Cardiac fibroblast (primary cell): ENCODE measurements around the gene MED20.
"Not testable (repeated sequence)": the region's sequence is repeated elsewhere in the genome, so short reads cannot be mapped to it uniquely, and the experiment has no call there.

Source experiments
- DNase-seq, 2 donors: peaks; one replicate each; pipeline versions ENCODE4 v3.0.0 to v3.0.0-alpha.2; 2010; ENCODE audit warnings: low read depth in 2 of 2
- H3K4me3 ChIP-seq, 2 donors: replicated peaks in 1 of 2; 1 replicate in 1 of 2; 2 replicates in 1 of 2; pipeline ENCODE4 v1.5.1; 2011; ENCODE audit warnings: low read depth in 2 of 2, low read length in 2 of 2, mild to moderate bottlenecking in 2 of 2, moderate library complexity in 1 of 2
- TF ChIP-seq, protein P1 (sequence below): IDR thresholded peaks from one replicate; pipeline ENCODE4 v1.5.1; 2011; ENCODE audit warnings: low read depth, mild to moderate bottlenecking, low read length, inconsistent platforms

The MED20 gene

DNA sequence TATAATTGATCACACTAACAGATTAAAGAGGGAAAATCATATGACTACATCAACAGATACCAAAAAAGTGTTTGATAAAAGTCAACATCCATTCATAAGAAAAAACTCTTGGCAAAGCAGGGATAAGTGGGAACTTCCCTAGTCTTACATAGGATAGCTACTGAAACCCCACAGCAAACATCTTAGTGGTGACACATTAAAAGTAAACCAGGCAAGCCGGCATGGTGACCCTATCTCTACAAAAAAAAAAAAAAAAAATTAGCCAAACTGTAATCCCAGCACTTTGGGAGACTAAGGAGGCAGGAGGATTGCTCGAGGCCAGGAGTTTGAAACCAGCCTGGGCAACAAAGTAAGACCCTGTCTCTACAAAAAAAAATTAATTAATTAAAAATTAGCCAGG is 34.5 kb upstream of the MED20 start:
- DNase-seq = no peak
- no peak overlapping the region for H3K4me3 ChIP-seq
- TF ChIP-seq, protein P1, sequence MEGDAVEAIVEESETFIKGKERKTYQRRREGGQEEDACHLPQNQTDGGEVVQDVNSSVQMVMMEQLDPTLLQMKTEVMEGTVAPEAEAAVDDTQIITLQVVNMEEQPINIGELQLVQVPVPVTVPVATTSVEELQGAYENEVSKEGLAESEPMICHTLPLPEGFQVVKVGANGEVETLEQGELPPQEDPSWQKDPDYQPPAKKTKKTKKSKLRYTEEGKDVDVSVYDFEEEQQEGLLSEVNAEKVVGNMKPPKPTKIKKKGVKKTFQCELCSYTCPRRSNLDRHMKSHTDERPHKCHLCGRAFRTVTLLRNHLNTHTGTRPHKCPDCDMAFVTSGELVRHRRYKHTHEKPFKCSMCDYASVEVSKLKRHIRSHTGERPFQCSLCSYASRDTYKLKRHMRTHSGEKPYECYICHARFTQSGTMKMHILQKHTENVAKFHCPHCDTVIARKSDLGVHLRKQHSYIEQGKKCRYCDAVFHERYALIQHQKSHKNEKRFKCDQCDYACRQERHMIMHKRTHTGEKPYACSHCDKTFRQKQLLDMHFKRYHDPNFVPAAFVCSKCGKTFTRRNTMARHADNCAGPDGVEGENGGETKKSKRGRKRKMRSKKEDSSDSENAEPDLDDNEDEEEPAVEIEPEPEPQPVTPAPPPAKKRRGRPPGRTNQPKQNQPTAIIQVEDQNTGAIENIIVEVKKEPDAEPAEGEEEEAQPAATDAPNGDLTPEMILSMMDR = no peak

DNA sequence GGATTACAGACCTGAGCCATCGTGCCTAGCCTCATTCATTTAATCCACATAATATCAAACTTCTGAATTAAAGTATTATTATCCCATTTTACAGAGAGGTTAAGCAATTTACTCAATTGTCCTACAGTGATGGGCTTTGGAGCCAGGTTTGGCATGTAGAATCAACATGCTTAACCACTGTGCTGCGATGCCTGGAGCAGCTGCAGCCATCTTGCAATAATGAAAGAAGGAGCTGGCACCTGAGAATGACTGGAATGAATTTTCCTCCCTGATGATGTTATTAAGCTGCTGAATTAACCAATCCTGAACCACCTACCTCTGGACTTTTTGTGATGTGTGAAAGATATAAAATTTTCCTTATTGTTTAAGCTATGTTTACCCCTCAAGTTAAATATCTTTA is 33.7 kb upstream of the MED20 start:
- TF ChIP-seq, protein P1 = no peak
- no peak for DNase-seq
- no peak overlapping the region for H3K4me3 ChIP-seq

DNA sequence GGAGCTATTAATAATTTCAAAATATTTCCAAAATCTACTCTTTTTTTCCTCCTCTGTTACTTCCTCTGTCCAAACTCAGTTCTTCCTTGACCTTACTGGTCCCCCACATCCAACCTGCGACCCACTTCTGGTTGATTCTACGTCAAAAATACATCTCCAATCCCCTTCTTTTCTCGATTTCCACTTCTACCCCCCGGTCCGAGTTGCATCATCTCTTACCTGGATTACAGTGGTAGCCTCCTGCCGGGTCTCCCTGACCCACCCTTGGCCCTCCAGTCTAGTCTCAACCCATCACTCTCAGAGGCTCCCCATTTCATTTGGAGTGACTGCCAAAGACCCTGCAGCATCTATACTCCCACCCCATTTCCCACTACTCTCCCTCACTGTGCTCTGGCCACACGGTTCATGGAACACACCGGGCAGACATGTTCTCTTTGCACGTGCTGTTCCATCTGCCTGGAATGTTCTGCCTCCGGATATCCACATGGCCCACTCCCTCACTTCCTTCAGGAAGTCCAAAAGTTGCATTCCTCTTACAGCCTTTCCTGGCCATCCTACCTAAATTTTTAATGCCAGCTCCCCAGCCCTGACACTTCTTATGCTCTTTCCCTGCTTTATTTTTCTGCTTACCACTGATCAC is 26.8 kb upstream of the MED20 start:
- TF ChIP-seq, protein P1 = no peak
- H3K4me3 ChIP-seq = no peak overlapping the region
- DNase-seq = no peak

DNA sequence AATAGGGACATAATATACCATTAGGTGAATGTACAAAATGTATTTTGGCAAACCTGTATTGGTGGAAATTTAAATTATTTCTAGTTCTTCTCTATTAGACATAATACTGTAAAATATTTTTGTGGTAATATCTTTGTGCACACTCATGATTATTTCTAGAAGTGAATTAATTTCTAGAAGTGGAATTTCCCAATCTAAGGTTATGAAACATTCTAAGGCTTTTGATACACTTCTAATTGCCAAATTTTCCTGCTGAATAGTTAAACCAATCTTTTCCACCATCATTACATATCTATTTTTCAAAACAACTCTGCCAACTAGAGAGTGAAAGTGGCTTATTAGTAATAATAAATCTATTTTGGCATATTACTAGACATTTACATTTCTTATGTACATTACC is 22.5 kb upstream of the MED20 start:
- no peak for DNase-seq
- TF ChIP-seq, protein P1 = no peak
- H3K4me3 ChIP-seq = no peak overlapping the region

DNA sequence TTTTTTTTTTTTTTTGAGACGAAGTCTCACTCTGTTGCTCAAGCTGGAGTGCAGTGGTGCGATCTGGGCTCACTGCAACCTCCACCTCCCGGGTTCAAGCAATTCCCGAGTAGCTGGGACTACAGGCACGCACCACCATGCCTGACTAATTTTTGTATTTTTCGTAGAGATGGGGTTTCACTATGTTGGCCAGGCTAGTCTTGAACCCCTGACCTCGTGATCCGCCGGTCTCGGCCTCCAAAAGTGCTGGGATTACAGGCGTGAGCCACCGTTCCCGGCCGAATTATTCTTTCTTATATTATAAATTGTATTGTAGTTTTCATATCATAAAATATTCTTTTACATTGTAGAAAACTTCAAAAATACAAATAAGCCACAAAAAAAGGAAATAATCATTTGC is 21.9 kb upstream of the MED20 start:
- H3K4me3 ChIP-seq = not testable (repeated sequence)

DNA sequence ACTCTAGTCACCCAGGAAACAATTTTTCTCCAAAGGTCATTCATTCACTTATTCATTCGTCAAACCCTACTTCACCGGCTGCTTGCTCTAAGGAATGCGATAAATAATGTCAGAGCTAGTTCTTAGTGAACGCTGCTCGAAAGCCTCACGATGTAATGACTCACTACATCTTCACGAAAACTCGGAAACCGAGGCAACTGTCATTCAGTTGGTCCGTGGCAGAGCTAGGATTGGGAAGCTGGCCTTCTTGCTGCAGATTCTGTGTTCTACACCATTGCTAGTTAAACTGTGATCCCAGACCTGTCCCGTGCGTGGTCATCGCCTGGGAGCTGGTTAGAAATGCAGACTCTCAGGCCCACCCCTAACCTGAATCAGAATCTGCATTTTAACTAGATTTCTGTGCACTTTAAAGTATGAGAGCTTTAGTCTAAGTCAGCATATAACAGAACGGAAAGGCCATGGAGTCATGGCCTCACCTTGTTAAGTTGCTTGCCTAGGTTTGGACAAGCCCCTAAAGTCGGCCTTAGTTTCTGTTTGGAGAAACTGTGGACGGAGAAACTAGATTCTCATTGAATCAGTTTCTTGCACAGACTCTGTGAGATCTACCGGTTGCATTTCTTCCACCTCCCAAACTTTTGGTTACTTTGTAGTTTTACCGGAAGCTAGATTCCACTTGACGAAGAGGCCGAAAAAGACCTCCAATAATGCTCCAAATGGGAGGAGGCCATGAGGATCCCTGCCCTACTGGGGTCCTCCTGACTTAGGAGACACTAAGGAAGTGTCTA is 21.3 kb upstream of the MED20 start:
- TF ChIP-seq, protein P1 = no peak
- DNase-seq = peak in 1 of 2 donors; percentile 88
- H3K4me3 ChIP-seq = peak overlapping the region; percentile 30 to 97

More for the DNA sequence above, 21.9 kb upstream of the MED20 start:
- not testable (repeated sequence) for DNase-seq

DNA sequence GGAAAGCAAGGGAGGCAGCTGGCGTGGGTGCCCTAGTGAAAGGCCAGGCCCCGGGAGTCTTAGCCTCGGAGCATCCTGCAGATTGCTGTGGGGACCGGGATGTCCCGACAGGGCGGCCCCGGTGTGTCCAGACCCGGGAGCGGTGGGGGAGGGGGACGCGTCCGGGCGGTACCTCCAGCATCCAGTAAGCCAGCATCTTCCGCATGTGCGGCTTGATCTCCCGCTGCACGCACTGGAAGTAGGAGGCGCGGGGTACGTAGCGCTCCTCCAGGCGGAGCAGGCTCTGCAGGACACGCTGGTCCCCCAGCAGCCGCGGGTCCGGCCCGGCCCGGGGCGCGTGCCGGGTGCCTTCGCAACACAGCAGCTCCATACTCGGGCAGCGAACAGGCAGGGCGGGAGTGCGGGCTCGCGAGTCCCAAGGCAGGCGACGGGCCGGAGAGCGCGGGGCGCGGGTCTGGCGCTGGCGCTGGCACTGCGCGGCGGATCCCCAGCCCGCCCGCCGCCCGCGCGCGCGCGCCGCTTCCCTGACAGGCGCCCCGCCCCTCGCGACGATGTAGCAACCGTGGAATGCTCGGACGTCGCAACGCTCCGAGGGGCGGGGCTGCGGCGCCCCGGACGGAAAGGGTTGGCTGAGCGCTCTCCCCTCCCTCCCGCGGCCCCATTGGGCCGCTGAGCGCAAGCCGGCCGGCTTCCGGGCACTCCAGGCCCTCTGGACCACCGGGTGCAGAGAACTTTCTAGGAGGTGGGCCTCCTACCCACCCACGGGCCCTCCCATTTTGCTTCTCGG is 20.5 kb upstream of the MED20 start, which contains the start of gene CCND3:
Gene CCND3 (minus strand): TSS at position 529 of the 787 bp plus-strand sequence. CDS start 159 bp downstream, at position 370.
- TF ChIP-seq, protein P1 = no peak
- peak; percentile 90 to 93 for DNase-seq
- H3K4me3 ChIP-seq = peak within 1 kb of the TSS; percentile 97 to 98
